H9 (cell line): ENCODE data around the gene PRX. TPM values are rescaled to one million over a fixed set of nuclear protein-coding genes. Genes with fewer than 3 reads are reported as not detected.

Experiments used
- DNase-seq: peaks from one replicate; pipeline ENCODE4 v3.0.0-alpha.2; 2017
- H2AFZ ChIP-seq: one replicate; pipeline ENCODE4 v1.6.1; 2013; ENCODE audit warnings: mild to moderate bottlenecking, low read length, control low read depth, moderate library complexity
- H2AK5ac ChIP-seq: 2 replicates; pipeline ENCODE4 v1.6.1; 2013; ENCODE audit warnings: low read length, control low read depth, mixed read lengths; ENCODE audit not compliant: insufficient read length
- H2BK120ac ChIP-seq: one replicate; pipeline ENCODE4 v1.6.1; 2013; ENCODE audit warnings: low read depth, mild to moderate bottlenecking, low read length, control low read depth, inconsistent platforms; ENCODE audit not compliant: poor library complexity, severe bottlenecking
- H2BK12ac ChIP-seq: 2 replicates; pipeline ENCODE4 v1.6.1; 2013; ENCODE audit warnings: low read length, control low read depth, mixed read lengths, low read depth; ENCODE audit not compliant: insufficient read length
- H2BK15ac ChIP-seq: 2 replicates; pipeline ENCODE4 v1.6.1; 2013; ENCODE audit warnings: low read depth, low read length, control low read depth
- H2BK20ac ChIP-seq: one replicate; pipeline ENCODE4 v1.6.1; 2013; ENCODE audit warnings: low read depth, mild to moderate bottlenecking, low read length, control low read depth, inconsistent platforms; ENCODE audit not compliant: poor library complexity, severe bottlenecking
- H2BK5ac ChIP-seq: 2 replicates; pipeline ENCODE4 v1.6.1; 2013; ENCODE audit warnings: low read length, control low read depth, mixed read lengths; ENCODE audit not compliant: insufficient read length
- H3K14ac ChIP-seq: 2 replicates; pipeline ENCODE4 v1.6.1; 2013; ENCODE audit warnings: low read length, control low read depth; ENCODE audit not compliant: insufficient read depth
- H3K18ac ChIP-seq: 2 replicates; pipeline ENCODE4 v1.6.1; 2013; ENCODE audit warnings: low read depth, mild to moderate bottlenecking, mixed read lengths, low read length, control low read depth; ENCODE audit not compliant: insufficient read length
- H3K23ac ChIP-seq: 2 replicates; pipeline ENCODE4 v1.6.1; 2013; ENCODE audit warnings: low read length, control low read depth, mixed read lengths, low read depth; ENCODE audit not compliant: insufficient read length
- H3K23me2 ChIP-seq: 2 replicates; pipeline ENCODE4 v1.6.1; 2013; ENCODE audit warnings: low read depth, mild to moderate bottlenecking, mixed read lengths, low read length, control low read depth; ENCODE audit not compliant: insufficient read length, poor library complexity, severe bottlenecking
- H3K27ac ChIP-seq: 2 replicates; pipeline ENCODE4 v1.5.1; 2013; ENCODE audit warnings: low read length, control low read depth, mixed read lengths, low read depth; ENCODE audit not compliant: insufficient read length
- H3K27me3 ChIP-seq: 2 replicates; pipeline ENCODE4 v1.6.1; 2013; ENCODE audit warnings: low read length, control low read depth, inconsistent platforms; ENCODE audit not compliant: insufficient read depth
- H3K4ac ChIP-seq: 2 replicates; pipeline ENCODE4 v1.6.1; 2013; ENCODE audit warnings: low read depth, mild to moderate bottlenecking, control low read depth, inconsistent platforms, low read length, moderate library complexity
- H3K4me1 ChIP-seq: 2 replicates; pipeline ENCODE4 v1.6.1; 2013; ENCODE audit warnings: low read length, control low read depth, inconsistent platforms; ENCODE audit not compliant: insufficient read depth
- H3K4me2 ChIP-seq: 2 replicates; pipeline ENCODE4 v1.6.1; 2013; ENCODE audit warnings: low read length, control low read depth, mixed read lengths; ENCODE audit not compliant: insufficient read length, insufficient read depth
- H3K56ac ChIP-seq: 2 replicates; pipeline ENCODE4 v1.6.1; 2013; ENCODE audit warnings: low read depth, mild to moderate bottlenecking, mixed read lengths, low read length, control low read depth; ENCODE audit not compliant: insufficient read length
- H3K79me1 ChIP-seq: 2 replicates; pipeline ENCODE4 v1.6.1; 2013; ENCODE audit warnings: low read depth, mild to moderate bottlenecking, moderate library complexity, low read length, control low read depth, inconsistent platforms; ENCODE audit not compliant: insufficient read depth, poor library complexity, severe bottlenecking
- H3K79me2 ChIP-seq: 2 replicates; pipeline ENCODE4 v1.6.1; 2013; ENCODE audit warnings: low read length, control low read depth, inconsistent platforms; ENCODE audit not compliant: insufficient read depth
- H3K9ac ChIP-seq: 2 replicates; pipeline ENCODE4 v1.6.1; 2013; ENCODE audit warnings: low read length, control low read depth, mixed read lengths; ENCODE audit not compliant: insufficient read length; ENCODE audit errors: extremely low read depth
- H3K9me3 ChIP-seq: one replicate; pipeline ENCODE4 v1.6.1; 2013; ENCODE audit warnings: low read depth, low read length, inconsistent platforms; ENCODE audit not compliant: control insufficient read depth
- H3T11ph ChIP-seq: one replicate; pipeline ENCODE4 v1.6.1; 2013; ENCODE audit warnings: mild to moderate bottlenecking, low read length, control low read depth, inconsistent platforms
- H4K20me1 ChIP-seq: one replicate; pipeline ENCODE4 v1.6.1; 2013; ENCODE audit not compliant: control insufficient read depth, insufficient read length, insufficient read depth
- H4K5ac ChIP-seq: 2 replicates; pipeline ENCODE4 v1.6.1; 2013; ENCODE audit warnings: low read depth, mild to moderate bottlenecking, mixed read lengths, low read length, control low read depth; ENCODE audit not compliant: insufficient read length
- H4K8ac ChIP-seq: replicated peaks from 2 replicates; pipeline ENCODE4 v1.6.1; 2013; ENCODE audit warnings: low read length, control low read depth, mixed read lengths, low read depth; ENCODE audit not compliant: insufficient read length
- H4K91ac ChIP-seq: 2 replicates; pipeline ENCODE4 v1.6.1; 2013; ENCODE audit warnings: low read depth, mild to moderate bottlenecking, moderate library complexity, mixed read lengths, low read length, control low read depth; ENCODE audit not compliant: insufficient read length
- H3K27ac Mint-ChIP-seq, 3 experiments: 2 replicates in 2 of 3; 3 replicates in 1 of 3; pipeline ENCODE4 v1.8.0; 2020 to 2021; ENCODE audit warnings: mixed read lengths in 3 of 3, mild to moderate bottlenecking in 1 of 3, moderate library complexity in 1 of 3
- H3K27me3 Mint-ChIP-seq: 2 replicates; pipeline ENCODE4 v1.8.0; 2021; ENCODE audit warnings: low read depth, mild to moderate bottlenecking, moderate library complexity, mixed read lengths
- H3K36me3 Mint-ChIP-seq, 3 experiments: 2 replicates in 2 of 3; 3 replicates in 1 of 3; pipeline ENCODE4 v1.8.0; 2020 to 2021; ENCODE audit warnings: low read depth in 3 of 3, mixed read lengths in 3 of 3; ENCODE audit not compliant: insufficient read depth in 1 of 3
- H3K4me1 Mint-ChIP-seq, 2 experiments: 2 replicates each; pipeline ENCODE4 v1.8.0; 2020; ENCODE audit warnings: mixed read lengths in 2 of 2
- H3K4me3 Mint-ChIP-seq, 2 experiments: 2 replicates in 1 of 2; 3 replicates in 1 of 2; pipeline ENCODE4 v1.8.0; 2020 to 2021; ENCODE audit warnings: mild to moderate bottlenecking in 2 of 2, mixed read lengths in 2 of 2, moderate library complexity in 1 of 2
- H3K9me3 Mint-ChIP-seq, 2 experiments: 2 replicates in 1 of 2; 3 replicates in 1 of 2; pipeline ENCODE4 v1.8.0; 2020; ENCODE audit warnings: mild to moderate bottlenecking in 2 of 2, mixed read lengths in 2 of 2, moderate library complexity in 1 of 2
- WGBS: extraction: QIAGEN DNeasy Blood & Tissue Kit; methylation state at CpG from one replicate; pipeline ENCODE4 v1.1.7; 2013; ENCODE audit warnings: missing lambda C conversion rate, low lambda C conversion rate, mixed read lengths; ENCODE audit not compliant: insufficient read length; ENCODE audit errors: extremely low coverage; 5-methylcytosine and 5-hydroxymethylcytosine counted together
- total RNA-seq: library from RNA; stranded (reverse); gene quantifications from 2 replicates; pipeline ENCODE4 v1.2.1, GENCODE V29; 2021
- TF ChIP-seq, protein P1 (sequence below): fragments of 200-600 bp; sonication (generic); conservative IDR thresholded peaks from 3 replicates; pipeline ENCODE4 v1.8.0; 2021; ENCODE audit warnings: antibody characterized with exemption, mild to moderate bottlenecking

PRX gene
- total RNA-seq, 1 experiment from 2014 or later, result 4.0 TPM

DNA sequence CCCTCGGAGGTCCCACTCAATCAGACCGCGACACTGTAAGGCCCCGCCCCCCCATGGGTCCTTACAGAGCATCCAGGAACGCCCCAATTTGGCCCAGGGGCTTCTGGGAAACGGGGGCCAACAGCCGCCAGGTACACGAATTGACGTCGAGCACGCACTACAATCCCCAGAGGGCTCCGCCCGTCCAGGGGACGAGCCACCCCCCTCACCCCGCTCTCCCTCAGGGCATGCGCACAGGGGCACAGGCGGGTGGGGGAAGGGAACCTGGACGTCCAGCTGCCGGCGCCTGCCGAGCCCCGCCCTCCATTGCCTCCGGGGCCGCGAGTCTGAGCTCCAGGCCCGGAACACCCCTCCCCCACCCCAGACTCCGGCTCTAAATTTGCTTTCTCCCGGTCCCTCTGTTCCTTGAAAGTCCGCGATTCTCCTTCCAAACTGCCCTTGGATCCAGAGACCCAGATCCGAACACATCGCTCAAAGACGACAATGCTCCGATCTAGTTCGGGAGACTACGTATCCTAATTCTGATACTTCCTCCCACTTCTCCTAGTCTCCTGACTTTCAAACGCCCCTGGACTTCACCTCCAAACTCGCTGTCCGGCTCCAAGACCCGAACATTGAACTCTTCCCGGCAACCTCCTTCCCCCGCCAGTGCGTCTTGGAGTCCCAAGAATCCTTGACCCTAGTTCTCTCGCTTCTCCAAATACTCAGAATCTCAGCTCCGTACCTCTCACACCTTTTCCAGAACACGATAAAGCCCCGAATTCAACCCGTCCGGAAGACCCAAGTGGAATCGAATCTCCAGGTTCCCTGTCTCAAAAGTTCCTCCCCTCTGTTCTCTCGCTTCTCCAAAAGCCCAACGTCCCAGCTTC lies 30.2 kb upstream of the PRX start:
- no peak overlapping the region for H2BK15ac ChIP-seq
- Mint-ChIP-seq H3K36me3 (peaks cover 15 to 30% (median 25%) of the 10 kb centered on the region in 3 experiments; a peak in 6 of 7 replicates), H3K4me1 (peaks cover 28 to 32% of the 10 kb centered on the region in 2 experiments), H3K27ac (peak overlapping the region; percentile 97 to 100 (median 98)), H3K4me3 (peak overlapping the region; percentile 91 to 96), H3K27me3 (no peaks in the 10 kb centered on the region), H3K9me3 (no peaks in the 10 kb centered on the region; a peak in 1 of 5 replicates)
- H2BK20ac ChIP-seq, result no peak overlapping the region
- no peaks in the 10 kb centered on the region for H4K20me1 ChIP-seq
- peak overlapping the region; percentile 78 for H3K9ac ChIP-seq
- H4K8ac ChIP-seq, result no peak overlapping the region
- no peak overlapping the region for H3K23ac ChIP-seq
- peaks cover 3% of the 10 kb centered on the region for H3K23me2 ChIP-seq
- no peak overlapping the region for H4K91ac ChIP-seq
- peak; percentile 100 for DNase-seq
- H3K18ac ChIP-seq, result peak overlapping the region; percentile 91
- no peak overlapping the region for H2AFZ ChIP-seq
- peaks cover 6% of the 10 kb centered on the region for H3K79me1 ChIP-seq
- peaks cover 4% of the 10 kb centered on the region; the same call in 1 of the 2 replicates for H3K79me2 ChIP-seq
- no peak overlapping the region for H2AK5ac ChIP-seq
- peak overlapping the region; percentile 20 for H2BK5ac ChIP-seq
- H3K4ac ChIP-seq, result no peak overlapping the region; the same call in 1 of the 2 replicates
- H4K5ac ChIP-seq, result no peak overlapping the region
- TF ChIP-seq, protein P1, sequence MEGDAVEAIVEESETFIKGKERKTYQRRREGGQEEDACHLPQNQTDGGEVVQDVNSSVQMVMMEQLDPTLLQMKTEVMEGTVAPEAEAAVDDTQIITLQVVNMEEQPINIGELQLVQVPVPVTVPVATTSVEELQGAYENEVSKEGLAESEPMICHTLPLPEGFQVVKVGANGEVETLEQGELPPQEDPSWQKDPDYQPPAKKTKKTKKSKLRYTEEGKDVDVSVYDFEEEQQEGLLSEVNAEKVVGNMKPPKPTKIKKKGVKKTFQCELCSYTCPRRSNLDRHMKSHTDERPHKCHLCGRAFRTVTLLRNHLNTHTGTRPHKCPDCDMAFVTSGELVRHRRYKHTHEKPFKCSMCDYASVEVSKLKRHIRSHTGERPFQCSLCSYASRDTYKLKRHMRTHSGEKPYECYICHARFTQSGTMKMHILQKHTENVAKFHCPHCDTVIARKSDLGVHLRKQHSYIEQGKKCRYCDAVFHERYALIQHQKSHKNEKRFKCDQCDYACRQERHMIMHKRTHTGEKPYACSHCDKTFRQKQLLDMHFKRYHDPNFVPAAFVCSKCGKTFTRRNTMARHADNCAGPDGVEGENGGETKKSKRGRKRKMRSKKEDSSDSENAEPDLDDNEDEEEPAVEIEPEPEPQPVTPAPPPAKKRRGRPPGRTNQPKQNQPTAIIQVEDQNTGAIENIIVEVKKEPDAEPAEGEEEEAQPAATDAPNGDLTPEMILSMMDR, result no peak
- H3K9me3 ChIP-seq, result no peaks in the 10 kb centered on the region
- no peak overlapping the region for H3K56ac ChIP-seq
- H2BK120ac ChIP-seq, result no peak overlapping the region
- H3K14ac ChIP-seq, result peak overlapping the region; percentile 78; the same call in 1 of the 2 replicates
- H3T11ph ChIP-seq, result no peak overlapping the region
- H3K27ac ChIP-seq, result peak overlapping the region; percentile 62
- no peak overlapping the region for H2BK12ac ChIP-seq
- H3K27me3 ChIP-seq, result no peaks in the 10 kb centered on the region
- no CpG with 5 or more reads among the region's 52 CpGs for WGBS
- H3K4me2 ChIP-seq, result peak overlapping the region; percentile 96
- no peaks in the 10 kb centered on the region for H3K4me1 ChIP-seq
